Measurements from ENCODE around the gene NFKBIL1. TPM values are rescaled to one million over a fixed set of nuclear protein-coding genes. Genes with fewer than 3 reads are reported as not detected.
"Not testable (repeated sequence)": the region's sequence is repeated elsewhere in the genome, so short reads cannot be mapped to it uniquely, and the experiment has no call there.

Gene NFKBIL1, protein sequence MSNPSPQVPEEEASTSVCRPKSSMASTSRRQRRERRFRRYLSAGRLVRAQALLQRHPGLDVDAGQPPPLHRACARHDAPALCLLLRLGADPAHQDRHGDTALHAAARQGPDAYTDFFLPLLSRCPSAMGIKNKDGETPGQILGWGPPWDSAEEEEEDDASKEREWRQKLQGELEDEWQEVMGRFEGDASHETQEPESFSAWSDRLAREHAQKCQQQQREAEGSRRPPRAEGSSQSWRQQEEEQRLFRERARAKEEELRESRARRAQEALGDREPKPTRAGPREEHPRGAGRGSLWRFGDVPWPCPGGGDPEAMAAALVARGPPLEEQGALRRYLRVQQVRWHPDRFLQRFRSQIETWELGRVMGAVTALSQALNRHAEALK
- 71.5 TPM for total RNA-seq

DNA sequence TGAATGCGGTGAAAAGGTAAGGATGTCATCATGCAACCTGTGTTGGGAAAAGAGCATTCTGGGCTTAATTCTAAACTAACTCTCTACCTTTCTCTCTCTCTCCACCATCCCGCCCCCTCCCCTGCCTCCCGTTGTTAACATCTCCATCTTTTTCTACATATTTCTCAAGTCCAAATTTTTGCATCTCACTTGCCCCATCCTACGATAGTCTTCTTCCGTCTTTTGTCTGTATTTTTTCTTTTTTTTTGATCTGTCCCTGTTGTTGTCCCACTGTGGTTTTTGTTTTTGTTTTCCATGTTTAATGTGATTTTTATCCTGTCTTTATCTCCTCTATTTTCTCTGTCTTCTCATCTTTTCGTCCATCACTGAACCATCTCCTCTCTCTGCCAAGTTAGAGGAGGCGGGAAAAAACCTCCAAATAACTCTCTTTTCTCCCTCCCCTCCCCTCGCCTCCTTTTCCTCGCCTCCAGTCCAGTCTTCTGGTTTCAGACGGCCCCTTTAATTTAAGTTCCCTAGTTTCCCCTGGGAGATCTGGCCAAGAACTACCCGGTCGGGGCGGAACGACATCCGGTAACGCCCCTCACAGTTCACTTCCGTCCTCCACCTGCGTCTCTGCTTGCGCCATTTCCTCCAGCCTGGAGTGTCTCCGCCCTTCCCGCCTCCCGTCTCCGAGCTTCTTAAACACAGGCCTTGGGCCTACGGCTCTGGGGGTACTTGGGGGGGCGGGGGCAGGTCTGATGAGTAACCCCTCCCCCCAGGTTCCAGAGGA is at the start of gene NFKBIL1:
Gene NFKBIL1 (plus strand): TSS at position 651 of the 769 bp plus-strand sequence. CDS start 87 bp downstream, at position 738.
- peak; percentile 89 to 99 for DNase-seq (ENCODE audit: low spot score in 2 of 2)
- H3K36me3 ChIP-seq, result peaks cover 0 to 21% of the 10 kb centered on the region in 2 donors
- peak within 1 kb of the TSS; percentile 58 to 67 for H3K4me3 ChIP-seq
- H3K9me3 ChIP-seq, result no peaks in the 10 kb centered on the region
- TF ChIP-seq, protein P1, sequence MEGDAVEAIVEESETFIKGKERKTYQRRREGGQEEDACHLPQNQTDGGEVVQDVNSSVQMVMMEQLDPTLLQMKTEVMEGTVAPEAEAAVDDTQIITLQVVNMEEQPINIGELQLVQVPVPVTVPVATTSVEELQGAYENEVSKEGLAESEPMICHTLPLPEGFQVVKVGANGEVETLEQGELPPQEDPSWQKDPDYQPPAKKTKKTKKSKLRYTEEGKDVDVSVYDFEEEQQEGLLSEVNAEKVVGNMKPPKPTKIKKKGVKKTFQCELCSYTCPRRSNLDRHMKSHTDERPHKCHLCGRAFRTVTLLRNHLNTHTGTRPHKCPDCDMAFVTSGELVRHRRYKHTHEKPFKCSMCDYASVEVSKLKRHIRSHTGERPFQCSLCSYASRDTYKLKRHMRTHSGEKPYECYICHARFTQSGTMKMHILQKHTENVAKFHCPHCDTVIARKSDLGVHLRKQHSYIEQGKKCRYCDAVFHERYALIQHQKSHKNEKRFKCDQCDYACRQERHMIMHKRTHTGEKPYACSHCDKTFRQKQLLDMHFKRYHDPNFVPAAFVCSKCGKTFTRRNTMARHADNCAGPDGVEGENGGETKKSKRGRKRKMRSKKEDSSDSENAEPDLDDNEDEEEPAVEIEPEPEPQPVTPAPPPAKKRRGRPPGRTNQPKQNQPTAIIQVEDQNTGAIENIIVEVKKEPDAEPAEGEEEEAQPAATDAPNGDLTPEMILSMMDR (IDR thresholded peaks at IDR 0.05), result no peak
- peaks cover 6 to 15% of the 10 kb centered on the region in 2 donors for H3K4me1 ChIP-seq
- H3K27ac ChIP-seq, result peak within 1 kb of the TSS; percentile 72 to 84
- intact Hi-C loops (cut with DNase I), result loop anchor here (1.0 to 10.0 kb wide), 9 partner anchors 34 to 1868 kb away; partner anchors contain the start of genes AGER, BAG6, CUTA and MRPS18B
- no peaks in the 10 kb centered on the region for H3K27me3 ChIP-seq

DNA sequence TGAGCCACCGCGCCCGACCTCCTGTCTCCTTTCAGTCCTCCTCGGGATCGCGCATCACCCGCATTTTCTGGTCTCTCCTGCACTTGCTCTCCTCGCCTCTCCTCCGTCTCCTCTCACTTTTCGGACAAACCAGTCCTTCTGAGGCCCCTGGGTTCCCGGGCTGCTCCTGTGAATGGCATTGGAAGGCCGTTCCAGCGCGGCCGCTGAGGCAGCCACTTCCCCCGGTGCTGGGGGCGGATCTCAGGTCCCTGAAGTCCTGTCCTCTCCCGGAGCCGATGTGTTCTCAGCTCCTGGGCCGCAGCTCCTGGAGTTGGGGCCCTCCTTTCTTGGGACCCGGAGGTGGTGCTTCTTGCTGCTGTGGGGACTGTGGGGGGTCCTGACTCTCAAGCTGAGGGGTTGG is 48.7 kb upstream of the NFKBIL1 start:
- TF ChIP-seq, protein P1 (IDR thresholded peaks at IDR 0.05), result no peak
- peak overlapping the region in 1 of 2 donors; percentile 71 for H3K4me3 ChIP-seq
- intact Hi-C loops (cut with DNase I), result loop anchor here (10.0 kb wide), 1 partner anchor 1524 kb away; no protein-coding TSS in a partner anchor
- no peaks in the 10 kb centered on the region for H3K36me3 ChIP-seq
- H3K9me3 ChIP-seq, result no peaks in the 10 kb centered on the region
- no peaks in the 10 kb centered on the region for H3K27me3 ChIP-seq
- DNase-seq (ENCODE audit: low spot score in 2 of 2), result no peak
- H3K4me1 ChIP-seq, result peaks cover 0 to 4% of the 10 kb centered on the region in 2 donors
- H3K27ac ChIP-seq, result no peak overlapping the region

DNA sequence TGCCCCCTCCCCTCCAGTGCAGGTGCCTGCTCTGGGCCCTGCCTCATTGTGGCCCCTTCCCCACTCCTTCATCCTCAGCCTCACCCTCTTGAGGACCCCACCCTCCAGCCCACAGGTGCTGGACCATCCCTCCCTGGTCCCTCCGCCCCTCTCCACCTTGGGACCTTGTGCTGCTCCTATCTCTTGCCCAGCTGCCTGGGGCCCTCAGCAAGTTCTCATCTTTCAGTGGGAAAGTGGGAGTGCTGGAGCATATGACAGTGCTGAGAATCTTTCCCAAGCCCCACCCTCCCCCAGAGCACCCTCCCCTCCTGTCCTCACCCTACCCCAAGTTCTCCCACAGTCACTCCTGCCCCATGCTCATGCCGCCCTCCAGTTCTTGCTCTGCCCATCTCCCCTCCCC is 47.8 kb upstream of the NFKBIL1 start:
- H3K27me3 ChIP-seq; H3K4me3 ChIP-seq; H3K36me3 ChIP-seq; DNase-seq (ENCODE audit: low spot score in 2 of 2); H3K4me1 ChIP-seq; H3K9me3 ChIP-seq; H3K27ac ChIP-seq: not testable (repeated sequence)
- intact Hi-C loops (cut with DNase I), result loop anchor here (10.0 kb wide), 1 partner anchor 1525 kb away; no protein-coding TSS in a partner anchor

DNA sequence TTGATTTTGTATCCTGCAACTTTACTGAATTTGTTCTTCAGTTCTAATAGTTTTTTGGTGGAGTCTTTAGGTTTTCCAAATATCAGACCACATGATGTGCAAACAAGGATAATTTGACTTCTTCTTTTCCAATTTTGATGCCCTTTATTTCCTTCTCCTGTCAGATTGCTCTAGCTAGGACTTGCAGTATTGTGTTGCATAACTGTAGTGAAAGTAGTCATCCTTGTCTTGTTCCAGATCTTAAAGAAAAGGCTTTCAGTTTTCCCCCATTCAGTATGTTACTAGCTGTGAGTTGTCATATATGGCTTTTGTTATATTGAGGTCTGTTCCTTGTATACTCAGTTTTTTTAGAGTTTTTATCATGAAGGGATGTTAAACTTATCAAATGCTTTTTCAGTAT is 44.8 kb upstream of the NFKBIL1 start:
- no peak for DNase-seq (ENCODE audit: low spot score in 2 of 2)
- Histone ChIP-seq H3K36me3 (peaks cover 0 to under 1% of the 10 kb centered on the region in 2 donors), H3K9me3 (no peaks in the 10 kb centered on the region), H3K27ac (no peak overlapping the region), H3K4me1 (peaks cover 0 to 4% of the 10 kb centered on the region in 2 donors), H3K4me3 (no peak overlapping the region), H3K27me3 (no peaks in the 10 kb centered on the region)
- TF ChIP-seq, protein P1 (IDR thresholded peaks at IDR 0.05), result no peak
- intact Hi-C loops (cut with DNase I), result no loop called here

DNA sequence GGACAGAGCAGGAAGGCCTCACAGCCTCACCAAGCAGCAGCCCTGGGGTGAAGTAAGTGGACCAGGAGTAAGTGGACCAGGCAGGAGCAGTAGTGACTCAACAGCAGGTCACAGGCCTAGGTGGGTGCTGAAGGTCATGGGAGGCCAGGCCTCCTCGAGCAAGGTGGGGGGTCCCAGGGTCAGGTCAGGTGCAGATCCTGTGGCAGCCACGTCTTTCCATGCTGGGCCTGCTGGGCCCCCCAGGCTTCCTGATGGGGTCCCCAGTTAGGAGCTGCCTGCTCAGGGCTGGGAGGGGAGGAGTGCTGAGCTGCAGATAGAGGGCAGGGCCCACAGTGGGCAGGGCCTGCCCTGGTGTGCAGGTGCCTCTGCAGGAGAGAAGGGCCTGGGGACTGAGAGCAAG is 38.4 kb upstream of the NFKBIL1 start:
- H3K4me3 ChIP-seq; H3K27me3 ChIP-seq; H3K27ac ChIP-seq; H3K4me1 ChIP-seq; H3K9me3 ChIP-seq; DNase-seq (ENCODE audit: low spot score in 2 of 2); intact Hi-C loops (cut with DNase I): not testable (repeated sequence)
- H3K36me3 ChIP-seq, result peaks cover 8 to 14% of the 10 kb centered on the region in 2 donors

DNA sequence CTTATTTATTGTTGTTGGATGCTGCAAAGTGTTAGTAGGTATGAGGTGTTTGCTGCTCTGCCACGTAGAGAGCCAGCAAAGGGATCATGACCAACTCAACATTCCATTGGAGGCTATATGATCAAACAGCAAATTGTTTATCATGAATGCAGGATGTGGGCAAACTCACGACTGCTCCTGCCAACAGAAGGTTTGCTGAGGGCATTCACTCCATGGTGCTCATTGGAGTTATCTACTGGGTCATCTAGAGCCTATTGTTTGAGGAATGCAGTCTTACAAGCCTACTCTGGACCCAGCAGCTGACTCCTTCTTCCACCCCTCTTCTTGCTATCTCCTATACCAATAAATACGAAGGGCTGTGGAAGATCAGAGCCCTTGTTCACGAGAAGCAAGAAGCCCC is 37.4 kb upstream of the NFKBIL1 start:
- peaks cover 8 to 14% of the 10 kb centered on the region in 2 donors for H3K36me3 ChIP-seq
- H3K9me3 ChIP-seq, result no peaks in the 10 kb centered on the region
- DNase-seq (ENCODE audit: low spot score in 2 of 2), result peak in 1 of 2 donors; percentile 16
- no peak overlapping the region for H3K27ac ChIP-seq
- intact Hi-C loops (cut with DNase I), result no loop called here
- H3K27me3 ChIP-seq, result no peaks in the 10 kb centered on the region
- no peak overlapping the region for H3K4me3 ChIP-seq
- H3K4me1 ChIP-seq, result no peaks in the 10 kb centered on the region
- TF ChIP-seq, protein P1 (IDR thresholded peaks at IDR 0.05), result no peak

Data from ascending aorta (tissue), 2 donors.